ENCODE data around the gene TRPM3.

DNA sequence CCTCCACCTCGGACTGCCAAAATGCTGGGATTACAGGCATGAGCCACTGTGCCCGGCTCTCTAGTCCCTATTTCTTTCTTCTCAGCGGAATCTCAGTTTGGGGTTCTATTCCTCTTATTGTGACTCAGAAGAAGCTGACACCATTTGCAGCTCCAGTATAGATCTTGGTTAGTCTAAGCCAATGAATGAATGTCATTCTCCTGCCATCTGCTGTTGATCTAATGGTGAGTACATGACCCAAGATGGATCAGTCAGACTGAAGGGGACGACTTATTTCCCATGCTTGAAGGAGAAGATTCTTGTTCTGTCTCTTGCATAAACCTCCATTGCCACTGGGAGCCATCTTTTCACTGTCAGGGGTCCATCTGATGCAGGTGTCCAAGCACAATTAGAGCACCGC, 630.9 kb downstream of the TRPM3 start:
- TF ChIP-seq, protein P1, sequence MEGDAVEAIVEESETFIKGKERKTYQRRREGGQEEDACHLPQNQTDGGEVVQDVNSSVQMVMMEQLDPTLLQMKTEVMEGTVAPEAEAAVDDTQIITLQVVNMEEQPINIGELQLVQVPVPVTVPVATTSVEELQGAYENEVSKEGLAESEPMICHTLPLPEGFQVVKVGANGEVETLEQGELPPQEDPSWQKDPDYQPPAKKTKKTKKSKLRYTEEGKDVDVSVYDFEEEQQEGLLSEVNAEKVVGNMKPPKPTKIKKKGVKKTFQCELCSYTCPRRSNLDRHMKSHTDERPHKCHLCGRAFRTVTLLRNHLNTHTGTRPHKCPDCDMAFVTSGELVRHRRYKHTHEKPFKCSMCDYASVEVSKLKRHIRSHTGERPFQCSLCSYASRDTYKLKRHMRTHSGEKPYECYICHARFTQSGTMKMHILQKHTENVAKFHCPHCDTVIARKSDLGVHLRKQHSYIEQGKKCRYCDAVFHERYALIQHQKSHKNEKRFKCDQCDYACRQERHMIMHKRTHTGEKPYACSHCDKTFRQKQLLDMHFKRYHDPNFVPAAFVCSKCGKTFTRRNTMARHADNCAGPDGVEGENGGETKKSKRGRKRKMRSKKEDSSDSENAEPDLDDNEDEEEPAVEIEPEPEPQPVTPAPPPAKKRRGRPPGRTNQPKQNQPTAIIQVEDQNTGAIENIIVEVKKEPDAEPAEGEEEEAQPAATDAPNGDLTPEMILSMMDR (conservative IDR thresholded peaks at IDR 0.05), result no peak
- no peak for TF ChIP-seq EZH2 (IDR thresholded peaks at IDR 0.05; ENCODE audit: low read depth)
